ENCODE data around the gene SLC4A5.

SLC4A5 gene

GRCh38 chr2:74334931-74335333, 8.3 kb downstream of the SLC4A5 start:
- peak; percentile 41 for DNase-seq (ENCODE audit: low read depth, low spot score)
- no peak overlapping the region for H3K4me3 ChIP-seq (ENCODE audit: low read length)
- H3K27me3 ChIP-seq (ENCODE audit: control insufficient read depth, insufficient read depth, low read length), result no peaks in the 10 kb centered on the region
- WGBS (ENCODE audit: insufficient coverage, insufficient read length), result no CpG with 5 or more reads among the region's 3 CpGs
- no peaks in the 10 kb centered on the region for H3K4me1 ChIP-seq (ENCODE audit: control insufficient read depth, insufficient read depth, low read length)
- H3K27ac ChIP-seq (ENCODE audit: low read length), result no peak overlapping the region
- no peaks in the 10 kb centered on the region for H3K36me3 ChIP-seq (ENCODE audit: control insufficient read depth, insufficient read depth, low read length)
- no peaks in the 10 kb centered on the region for H3K9me3 ChIP-seq (ENCODE audit: control insufficient read depth, insufficient read depth, low read length)

GRCh38 chr2:74333896-74334586, 9.2 kb downstream of the SLC4A5 start:
- no peaks in the 10 kb centered on the region for H3K4me1 ChIP-seq (ENCODE audit: control insufficient read depth, insufficient read depth, low read length)
- no peaks in the 10 kb centered on the region for H3K27me3 ChIP-seq (ENCODE audit: control insufficient read depth, insufficient read depth, low read length)
- no peaks in the 10 kb centered on the region for H3K9me3 ChIP-seq (ENCODE audit: control insufficient read depth, insufficient read depth, low read length)
- DNase-seq (ENCODE audit: low read depth, low spot score), result no peak
- H3K36me3 ChIP-seq (ENCODE audit: control insufficient read depth, insufficient read depth, low read length), result no peaks in the 10 kb centered on the region
- no CpG with 5 or more reads among the region's 6 CpGs for WGBS (ENCODE audit: insufficient coverage, insufficient read length)
- no peak overlapping the region for H3K4me3 ChIP-seq (ENCODE audit: low read length)
- H3K27ac ChIP-seq (ENCODE audit: low read length), result no peak overlapping the region

GRCh38 chr2:74333175-74333574, 10.0 kb downstream of the SLC4A5 start:
- Histone ChIP-seq H3K4me3 (ENCODE audit: low read length) (no peak overlapping the region), H3K27ac (ENCODE audit: low read length) (no peak overlapping the region), H3K36me3 (ENCODE audit: control insufficient read depth, insufficient read depth, low read length) (no peaks in the 10 kb centered on the region), H3K9me3 (ENCODE audit: control insufficient read depth, insufficient read depth, low read length) (no peaks in the 10 kb centered on the region), H3K27me3 (ENCODE audit: control insufficient read depth, insufficient read depth, low read length) (no peaks in the 10 kb centered on the region), H3K4me1 (ENCODE audit: control insufficient read depth, insufficient read depth, low read length) (no peaks in the 10 kb centered on the region)
- DNase-seq (ENCODE audit: low read depth, low spot score), result peak; percentile 16
- WGBS (ENCODE audit: insufficient coverage, insufficient read length), result no CpG with 5 or more reads among the region's 3 CpGs

GRCh38 chr2:74332550-74333174, 10.6 kb downstream of the SLC4A5 start:
- H3K4me3 ChIP-seq (ENCODE audit: low read length), result no peak overlapping the region
- no peaks in the 10 kb centered on the region for H3K27me3 ChIP-seq (ENCODE audit: control insufficient read depth, insufficient read depth, low read length)
- no peaks in the 10 kb centered on the region for H3K36me3 ChIP-seq (ENCODE audit: control insufficient read depth, insufficient read depth, low read length)
- H3K4me1 ChIP-seq (ENCODE audit: control insufficient read depth, insufficient read depth, low read length), result no peaks in the 10 kb centered on the region
- WGBS (ENCODE audit: insufficient coverage, insufficient read length), result no CpG with 5 or more reads among the region's 3 CpGs
- H3K27ac ChIP-seq (ENCODE audit: low read length), result no peak overlapping the region
- DNase-seq (ENCODE audit: low read depth, low spot score), result no peak
- H3K9me3 ChIP-seq (ENCODE audit: control insufficient read depth, insufficient read depth, low read length), result no peaks in the 10 kb centered on the region

GRCh38 chr2:74328573-74328972, 14.6 kb downstream of the SLC4A5 start:
- Histone ChIP-seq H3K4me1 (ENCODE audit: control insufficient read depth, insufficient read depth, low read length) (no peaks in the 10 kb centered on the region), H3K4me3 (ENCODE audit: low read length) (no peak overlapping the region), H3K27ac (ENCODE audit: low read length) (no peak overlapping the region), H3K9me3 (ENCODE audit: control insufficient read depth, insufficient read depth, low read length) (no peaks in the 10 kb centered on the region), H3K36me3 (ENCODE audit: control insufficient read depth, insufficient read depth, low read length) (no peaks in the 10 kb centered on the region), H3K27me3 (ENCODE audit: control insufficient read depth, insufficient read depth, low read length) (no peaks in the 10 kb centered on the region)
- no peak for DNase-seq (ENCODE audit: low read depth, low spot score)
- no CpG with 5 or more reads among the region's 2 CpGs for WGBS (ENCODE audit: insufficient coverage, insufficient read length)

- Histone ChIP-seq H3K27ac (ENCODE audit: low read length) (no peak overlapping the region), H3K27me3 (ENCODE audit: control insufficient read depth, insufficient read depth, low read length) (no peaks in the 10 kb centered on the region), H3K4me3 (ENCODE audit: low read length) (no peak overlapping the region), H3K36me3 (ENCODE audit: control insufficient read depth, insufficient read depth, low read length) (no peaks in the 10 kb centered on the region), H3K4me1 (ENCODE audit: control insufficient read depth, insufficient read depth, low read length) (no peaks in the 10 kb centered on the region), H3K9me3 (ENCODE audit: control insufficient read depth, insufficient read depth, low read length) (no peaks in the 10 kb centered on the region)
- DNase-seq (ENCODE audit: low read depth, low spot score), result no peak
- WGBS (ENCODE audit: insufficient coverage, insufficient read length), result no CpG with 5 or more reads among the region's 2 CpGs
Measured at GRCh38 chr2:74328074-74328473, 15.1 kb downstream of the SLC4A5 start.

GRCh38 chr2:74327627-74328026, 15.6 kb downstream of the SLC4A5 start:
- H3K27me3 ChIP-seq (ENCODE audit: control insufficient read depth, insufficient read depth, low read length), result no peaks in the 10 kb centered on the region
- H3K27ac ChIP-seq (ENCODE audit: low read length), result no peak overlapping the region
- no peaks in the 10 kb centered on the region for H3K9me3 ChIP-seq (ENCODE audit: control insufficient read depth, insufficient read depth, low read length)
- no peaks in the 10 kb centered on the region for H3K36me3 ChIP-seq (ENCODE audit: control insufficient read depth, insufficient read depth, low read length)
- no peak overlapping the region for H3K4me3 ChIP-seq (ENCODE audit: low read length)
- no CpG with 5 or more reads among the region's 1 CpG for WGBS (ENCODE audit: insufficient coverage, insufficient read length)
- no peaks in the 10 kb centered on the region for H3K4me1 ChIP-seq (ENCODE audit: control insufficient read depth, insufficient read depth, low read length)
- no peak for DNase-seq (ENCODE audit: low read depth, low spot score)

GRCh38 chr2:74327199-74327598, 16.0 kb downstream of the SLC4A5 start:
- H3K27me3 ChIP-seq (ENCODE audit: control insufficient read depth, insufficient read depth, low read length), result no peaks in the 10 kb centered on the region
- DNase-seq (ENCODE audit: low read depth, low spot score), result no peak
- no peaks in the 10 kb centered on the region for H3K36me3 ChIP-seq (ENCODE audit: control insufficient read depth, insufficient read depth, low read length)
- H3K4me1 ChIP-seq (ENCODE audit: control insufficient read depth, insufficient read depth, low read length), result no peaks in the 10 kb centered on the region
- no peaks in the 10 kb centered on the region for H3K9me3 ChIP-seq (ENCODE audit: control insufficient read depth, insufficient read depth, low read length)
- no CpG with 5 or more reads among the region's 5 CpGs for WGBS (ENCODE audit: insufficient coverage, insufficient read length)
- no peak overlapping the region for H3K27ac ChIP-seq (ENCODE audit: low read length)
- no peak overlapping the region for H3K4me3 ChIP-seq (ENCODE audit: low read length)

- Histone ChIP-seq H3K36me3 (ENCODE audit: control insufficient read depth, insufficient read depth, low read length) (no peaks in the 10 kb centered on the region), H3K4me1 (ENCODE audit: control insufficient read depth, insufficient read depth, low read length) (no peaks in the 10 kb centered on the region), H3K27me3 (ENCODE audit: control insufficient read depth, insufficient read depth, low read length) (no peaks in the 10 kb centered on the region), H3K27ac (ENCODE audit: low read length) (no peak overlapping the region), H3K4me3 (ENCODE audit: low read length) (no peak overlapping the region), H3K9me3 (ENCODE audit: control insufficient read depth, insufficient read depth, low read length) (no peaks in the 10 kb centered on the region)
- no peak for DNase-seq (ENCODE audit: low read depth, low spot score)
- no CpG with 5 or more reads among the region's 2 CpGs for WGBS (ENCODE audit: insufficient coverage, insufficient read length)
Measured at GRCh38 chr2:74325815-74326214, 17.4 kb downstream of the SLC4A5 start.

- H3K4me3 ChIP-seq (ENCODE audit: low read length), result no peak overlapping the region
- H3K27ac ChIP-seq (ENCODE audit: low read length), result no peak overlapping the region
- no peak for DNase-seq (ENCODE audit: low read depth, low spot score)
- H3K36me3 ChIP-seq (ENCODE audit: control insufficient read depth, insufficient read depth, low read length), result no peaks in the 10 kb centered on the region
- no peaks in the 10 kb centered on the region for H3K9me3 ChIP-seq (ENCODE audit: control insufficient read depth, insufficient read depth, low read length)
- H3K4me1 ChIP-seq (ENCODE audit: control insufficient read depth, insufficient read depth, low read length), result no peaks in the 10 kb centered on the region; the same call in 1 of the 2 replicates
- H3K27me3 ChIP-seq (ENCODE audit: control insufficient read depth, insufficient read depth, low read length), result no peaks in the 10 kb centered on the region
- WGBS (ENCODE audit: insufficient coverage, insufficient read length), result no CpG with 5 or more reads among the region's 2 CpGs
Measured at GRCh38 chr2:74321737-74322136, 21.5 kb downstream of the SLC4A5 start.

GRCh38 chr2:74317701-74318100, 25.5 kb downstream of the SLC4A5 start:
- Histone ChIP-seq H3K36me3 (ENCODE audit: control insufficient read depth, insufficient read depth, low read length) (no peaks in the 10 kb centered on the region), H3K4me1 (ENCODE audit: control insufficient read depth, insufficient read depth, low read length) (peaks cover 2% of the 10 kb centered on the region; the same call in 1 of the 2 replicates)
- DNase-seq (ENCODE audit: low read depth, low spot score), result no peak

More at GRCh38 chr2:74317701-74318100, 25.5 kb downstream of the SLC4A5 start:
- no peak overlapping the region for H3K4me3 ChIP-seq (ENCODE audit: low read length)
- H3K9me3 ChIP-seq (ENCODE audit: control insufficient read depth, insufficient read depth, low read length), result no peaks in the 10 kb centered on the region
- H3K27me3 ChIP-seq (ENCODE audit: control insufficient read depth, insufficient read depth, low read length), result no peaks in the 10 kb centered on the region
- H3K27ac ChIP-seq (ENCODE audit: low read length), result no peak overlapping the region
